ENCODE data around the gene TANC1. TPM values are rescaled to one million over a fixed set of nuclear protein-coding genes. Genes with fewer than 3 reads are reported as not detected.
A peak's percentile ranks its signal among the peaks of the same experiment; 100 is the strongest.

The TANC1 gene
- total and polyA plus RNA-seq, 2 donors (not counting 3 experiments of a cell fraction or from before 2014, with no cell fraction given): 58.9 to 99.4 TPM

GRCh38 chr2:159077869-159078268 lies 109.4 kb downstream of the TANC1 start:
- H3K4me1 ChIP-seq (ENCODE audit: control insufficient read depth, extremely low read depth, insufficient read depth, low read length): peaks cover 57% of the 10 kb centered on the region
- ChIA-PET POLR2A (no interaction called here), CTCF (interaction anchor here (0.9 to 3.1 kb wide), 6 partner anchors 8 to 81 kb away, joined by 3 to 10 read pairs (median 4); no protein-coding TSS in a partner anchor)
- no peak overlapping the region for H3K9ac ChIP-seq (replicated peaks; ENCODE audit: extremely low read depth, insufficient read depth, low read length)
- peaks cover 57% of the 10 kb centered on the region for H3K79me2 ChIP-seq (ENCODE audit: control insufficient read depth, insufficient read depth, low read length)
- FAIRE-seq: no peak
- H3K4me3 ChIP-seq (replicated peaks in 1 of 3; ENCODE audit: insufficient read depth in 1 of 3, low read depth in 1 of 3, low read length in 3 of 3): no peak overlapping the region
- DNase-seq (ENCODE audit: low read depth, low spot score): peak; percentile 57
- dilution Hi-C loops (cut with MboI; ENCODE audit: extremely low pct_ligation_motif_present, low sequenced_read_pairs) (no loop called here), intact Hi-C loops (cut with micrococcal nuclease) (loop anchor here (2.0 kb wide), 1 partner anchor 47 kb away; no protein-coding TSS in a partner anchor)
- H3K9me3 ChIP-seq (replicated peaks; ENCODE audit: control insufficient read depth, insufficient read depth, low read length): no peaks in the 10 kb centered on the region
- H2AFZ ChIP-seq (ENCODE audit: low read depth, low read length): no peak overlapping the region
- no peaks in the 10 kb centered on the region for H3K36me3 ChIP-seq (ENCODE audit: control insufficient read depth in 2 of 2, extremely low read depth in 1 of 2, insufficient read depth in 2 of 2, low read length in 2 of 2)
- BruUV-seq (replicated peaks): no TSS peak
- peak overlapping the region; percentile 34 for H3K27ac ChIP-seq (ENCODE audit: insufficient read depth, low read depth, low read length)
- peak overlapping the region; percentile 59 for H3K4me2 ChIP-seq (ENCODE audit: insufficient read depth, low read length)
- no peaks in the 10 kb centered on the region for H3K27me3 ChIP-seq (ENCODE audit: control insufficient read depth in 2 of 2, insufficient read depth in 2 of 2, low read length in 2 of 2)
- no peaks in the 10 kb centered on the region for H4K20me1 ChIP-seq (replicated peaks; ENCODE audit: control insufficient read depth, extremely low read depth, insufficient read depth, low read length)
- no peaks in the 10 kb centered on the region for H3K9me1 ChIP-seq (replicated peaks; ENCODE audit: control insufficient read depth, extremely low read depth, insufficient read depth, low read length)
- TF ChIP-seq MYC (IDR thresholded peaks at IDR 0.05; ENCODE audit: low read depth, low read length) (no peak), JUN (IDR thresholded peaks at IDR 0.05; ENCODE audit: borderline replicate concordance, insufficient read depth, insufficient read length, low read depth) (no peak), POLR2A (IDR thresholded peaks at IDR 0.05; ENCODE audit: low read depth, low read length) (no peak), GATA2 (IDR thresholded peaks at IDR 0.05; ENCODE audit: insufficient read depth, insufficient read length, low read depth, low read length) (no peak), FOS (IDR thresholded peaks at IDR 0.05; ENCODE audit: borderline replicate concordance, insufficient read depth, low read length) (peak; percentile 39)

- Histone ChIP-seq H3K4me1 (ENCODE audit: control insufficient read depth, extremely low read depth, insufficient read depth, low read length) (peaks cover 51% of the 10 kb centered on the region), H3K9me1 (replicated peaks; ENCODE audit: control insufficient read depth, extremely low read depth, insufficient read depth, low read length) (no peaks in the 10 kb centered on the region), H2AFZ (ENCODE audit: low read depth, low read length) (no peak overlapping the region), H3K4me2 (ENCODE audit: insufficient read depth, low read length) (peak overlapping the region; percentile 59), H3K27me3 (ENCODE audit: control insufficient read depth in 2 of 2, insufficient read depth in 2 of 2, low read length in 2 of 2) (no peaks in the 10 kb centered on the region), H3K79me2 (ENCODE audit: control insufficient read depth, insufficient read depth, low read length) (peaks cover 57% of the 10 kb centered on the region), H3K9me3 (replicated peaks; ENCODE audit: control insufficient read depth, insufficient read depth, low read length) (no peaks in the 10 kb centered on the region), H3K9ac (replicated peaks; ENCODE audit: extremely low read depth, insufficient read depth, low read length) (no peak overlapping the region), H3K4me3 (replicated peaks in 1 of 3; ENCODE audit: insufficient read depth in 1 of 3, low read depth in 1 of 3, low read length in 3 of 3) (no peak overlapping the region), H4K20me1 (replicated peaks; ENCODE audit: control insufficient read depth, extremely low read depth, insufficient read depth, low read length) (no peaks in the 10 kb centered on the region), H3K36me3 (ENCODE audit: control insufficient read depth in 2 of 2, extremely low read depth in 1 of 2, insufficient read depth in 2 of 2, low read length in 2 of 2) (no peaks in the 10 kb centered on the region), H3K27ac (ENCODE audit: insufficient read depth, low read depth, low read length) (no peak overlapping the region)
- TF ChIP-seq CTCF (IDR thresholded peaks at IDR 0.05; ENCODE audit: extremely low read depth in 1 of 2, insufficient read depth in 1 of 2, low read depth in 1 of 2, low read length in 2 of 2) (no peak), POLR2AphosphoS5 (IDR thresholded peaks at IDR 0.05; ENCODE audit: insufficient read depth, low read depth, low read length) (no peak), MYC (IDR thresholded peaks at IDR 0.05; ENCODE audit: low read depth, low read length) (no peak), EZH2 (IDR thresholded peaks at IDR 0.05; ENCODE audit: borderline replicate concordance, low read depth, low read length, severe bottlenecking) (no peak), FOS (IDR thresholded peaks at IDR 0.05; ENCODE audit: borderline replicate concordance, insufficient read depth, low read length) (no peak), JUN (IDR thresholded peaks at IDR 0.05; ENCODE audit: borderline replicate concordance, insufficient read depth, insufficient read length, low read depth) (no peak), POLR2A (IDR thresholded peaks at IDR 0.05; ENCODE audit: low read depth, low read length) (no peak)
- DNase-seq (ENCODE audit: low read depth, low spot score): no peak
- BruUV-seq (replicated peaks): no TSS peak
- dilution Hi-C loops (cut with MboI; ENCODE audit: extremely low pct_ligation_motif_present, low sequenced_read_pairs): no loop called here
- intact Hi-C loops (cut with micrococcal nuclease): no loop called here
- CTCF ChIA-PET: interaction anchor here (0.9 to 3.1 kb wide), 6 partner anchors 7 to 82 kb away, joined by 3 to 10 read pairs (median 4); no protein-coding TSS in a partner anchor
- FAIRE-seq: no peak
- POLR2A ChIA-PET: no interaction called here
These were observed 110.0 kb downstream of the TANC1 start for GRCh38 chr2:159078443-159078842.
